ENCODE results near the gene CCR5AS.
A peak's percentile ranks its signal among the peaks of the same experiment; 100 is the strongest.

Gene CCR5AS

DNA sequence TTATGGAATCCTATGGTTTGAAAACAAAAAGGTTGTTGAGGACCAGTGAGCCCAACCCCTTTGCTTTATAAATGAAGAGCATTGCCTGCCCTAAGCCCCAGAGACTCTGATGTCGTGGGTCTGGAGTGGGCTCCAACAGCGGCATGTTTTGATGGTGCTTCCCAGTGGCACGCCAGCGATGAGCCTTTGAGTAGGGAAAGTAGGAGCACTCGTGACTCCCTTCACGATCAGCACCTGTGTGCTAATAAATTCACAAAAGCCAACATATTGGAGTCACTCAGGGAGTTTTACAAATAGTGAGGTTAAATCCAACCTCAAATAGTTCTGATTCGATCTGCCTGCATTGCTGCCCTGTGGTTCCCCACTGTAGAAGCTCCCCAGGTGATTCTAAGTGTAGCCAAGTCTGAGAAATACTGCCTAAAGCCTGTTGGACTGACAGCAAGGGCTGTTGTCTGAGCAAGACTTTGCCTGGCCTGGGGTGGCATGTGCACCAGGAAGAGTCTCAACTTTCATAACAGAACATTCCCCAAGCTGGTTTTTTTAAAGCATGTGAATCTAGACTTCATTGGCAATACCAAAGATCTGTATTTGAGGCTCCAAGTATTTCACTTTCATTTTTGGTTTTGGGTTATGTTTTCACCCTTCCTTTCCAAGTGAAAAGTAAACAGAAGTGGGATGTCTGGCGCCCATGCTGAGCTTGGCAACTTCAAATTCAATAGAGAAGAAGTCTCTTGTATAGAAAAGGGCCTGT is 26.2 kb downstream of the CCR5AS start:
- FAIRE-seq, result no peak
- no peak for DNase-seq (ENCODE audit: low spot score)

GRCh38 chr3:46378426-46378942 is 28.4 kb downstream of the CCR5AS start:
- no peak for FAIRE-seq
- DNase-seq (ENCODE audit: low spot score), result no peak

DNA sequence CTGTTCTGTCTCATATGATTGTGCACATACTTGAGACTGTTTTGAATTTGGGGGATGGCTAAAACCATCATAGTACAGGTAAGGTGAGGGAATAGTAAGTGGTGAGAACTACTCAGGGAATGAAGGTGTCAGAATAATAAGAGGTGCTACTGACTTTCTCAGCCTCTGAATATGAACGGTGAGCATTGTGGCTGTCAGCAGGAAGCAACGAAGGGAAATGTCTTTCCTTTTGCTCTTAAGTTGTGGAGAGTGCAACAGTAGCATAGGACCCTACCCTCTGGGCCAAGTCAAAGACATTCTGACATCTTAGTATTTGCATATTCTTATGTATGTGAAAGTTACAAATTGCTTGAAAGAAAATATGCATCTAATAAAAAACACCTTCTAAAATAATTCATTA is 31.1 kb downstream of the CCR5AS start:
- DNase-seq (ENCODE audit: low spot score), result no peak
- FAIRE-seq, result no peak

DNA sequence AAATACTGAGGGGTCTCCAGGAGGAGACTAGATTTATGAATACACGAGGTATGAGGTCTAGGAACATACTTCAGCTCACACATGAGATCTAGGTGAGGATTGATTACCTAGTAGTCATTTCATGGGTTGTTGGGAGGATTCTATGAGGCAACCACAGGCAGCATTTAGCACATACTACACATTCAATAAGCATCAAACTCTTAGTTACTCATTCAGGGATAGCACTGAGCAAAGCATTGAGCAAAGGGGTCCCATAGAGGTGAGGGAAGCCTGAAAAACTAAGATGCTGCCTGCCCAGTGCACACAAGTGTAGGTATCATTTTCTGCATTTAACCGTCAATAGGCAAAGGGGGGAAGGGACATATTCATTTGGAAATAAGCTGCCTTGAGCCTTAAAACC is 31.6 kb downstream of the CCR5AS start:
- DNase-seq (ENCODE audit: low spot score) (no peak), FAIRE-seq (no peak)

DNA sequence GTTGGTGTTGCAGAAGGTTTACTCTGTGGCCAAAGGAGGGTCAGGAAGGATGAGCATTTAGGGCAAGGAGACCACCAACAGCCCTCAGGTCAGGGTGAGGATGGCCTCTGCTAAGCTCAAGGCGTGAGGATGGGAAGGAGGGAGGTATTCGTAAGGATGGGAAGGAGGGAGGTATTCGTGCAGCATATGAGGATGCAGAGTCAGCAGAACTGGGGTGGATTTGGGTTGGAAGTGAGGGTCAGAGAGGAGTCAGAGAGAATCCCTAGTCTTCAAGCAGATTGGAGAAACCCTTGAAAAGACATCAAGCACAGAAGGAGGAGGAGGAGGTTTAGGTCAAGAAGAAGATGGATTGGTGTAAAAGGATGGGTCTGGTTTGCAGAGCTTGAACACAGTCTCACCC is 32.1 kb downstream of the CCR5AS start:
- DNase-seq (ENCODE audit: low spot score), result no peak
- no peak for FAIRE-seq

- DNase-seq (ENCODE audit: low spot score) (no peak), FAIRE-seq (no peak)
These were observed 34.1 kb downstream of the CCR5AS start for GRCh38 chr3:46372492-46373359.

- FAIRE-seq (no peak), DNase-seq (ENCODE audit: low spot score) (no peak)
These were observed 35.1 kb downstream of the CCR5AS start for GRCh38 chr3:46371519-46372340.

GRCh38 chr3:46370839-46371518 is 35.9 kb downstream of the CCR5AS start, which contains the start of gene CCR5:
CCR5 (plus strand) TSS chr3:46370946; CDS start chr3:46372903, 1,957 bp downstream.
- FAIRE-seq, result no peak
- DNase-seq (ENCODE audit: low spot score), result no peak

DNA sequence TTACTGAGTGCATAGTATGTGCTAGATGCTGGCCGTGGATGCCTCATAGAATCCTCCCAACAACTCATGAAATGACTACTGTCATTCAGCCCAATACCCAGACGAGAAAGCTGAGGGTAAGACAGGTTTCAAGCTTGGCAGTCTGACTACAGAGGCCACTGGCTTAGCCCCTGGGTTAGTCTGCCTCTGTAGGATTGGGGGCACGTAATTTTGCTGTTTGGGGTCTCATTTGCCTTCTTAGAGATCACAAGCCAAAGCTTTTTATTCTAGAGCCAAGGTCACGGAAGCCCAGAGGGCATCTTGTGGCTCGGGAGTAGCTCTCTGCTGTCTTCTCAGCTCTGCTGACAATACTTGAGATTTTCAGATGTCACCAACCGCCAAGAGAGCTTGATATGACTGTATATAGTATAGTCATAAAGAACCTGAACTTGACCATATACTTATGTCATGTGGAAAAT is 37.2 kb downstream of the CCR5AS start:
- DNase-seq (ENCODE audit: low spot score) (no peak), FAIRE-seq (no peak)

DNA sequence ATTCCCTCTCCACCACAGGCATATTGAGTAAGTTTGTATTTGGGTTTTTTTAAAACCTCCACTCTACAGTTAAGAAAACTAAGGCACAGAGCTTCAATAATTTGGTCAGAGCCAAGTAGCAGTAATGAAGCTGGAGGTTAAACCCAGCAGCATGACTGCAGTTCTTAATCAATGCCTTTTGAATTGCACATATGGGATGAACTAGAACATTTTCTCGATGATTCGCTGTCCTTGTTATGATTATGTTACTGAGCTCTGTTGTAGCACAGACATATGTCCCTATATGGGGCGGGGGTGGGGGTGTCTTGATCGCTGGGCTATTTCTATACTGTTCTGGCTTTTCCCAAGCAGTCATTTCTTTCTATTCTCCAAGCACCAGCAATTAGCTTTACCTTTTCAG is 37.7 kb downstream of the CCR5AS start:
- DNase-seq (ENCODE audit: low spot score) (no peak), FAIRE-seq (no peak)

GRCh38 chr3:46368569-46368968 is 38.3 kb downstream of the CCR5AS start:
- DNase-seq (ENCODE audit: low spot score) (no peak), FAIRE-seq (no peak)

DNA sequence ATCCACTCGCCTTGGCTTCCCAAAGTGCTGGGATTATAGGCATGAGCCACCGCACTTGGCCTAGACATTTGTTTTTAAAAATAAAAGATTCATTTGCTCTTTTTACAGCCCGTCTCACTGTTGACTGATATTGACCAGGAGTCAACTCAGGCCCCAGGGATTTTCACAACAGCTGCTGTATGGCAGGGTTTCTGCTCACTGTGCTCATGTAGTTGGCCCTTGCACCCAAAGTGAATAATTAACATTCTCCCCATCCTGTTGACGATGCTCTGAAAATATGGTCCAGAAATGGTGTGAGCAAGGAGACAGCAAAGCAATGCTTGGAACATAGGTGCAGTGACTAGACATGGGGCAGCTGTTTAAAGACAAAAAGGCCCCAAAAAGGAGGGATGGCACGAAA is 39.1 kb downstream of the CCR5AS start:
- FAIRE-seq (no peak), DNase-seq (ENCODE audit: low spot score) (no peak)

- FAIRE-seq, result no peak
- DNase-seq (ENCODE audit: low spot score), result no peak
These were observed 40.9 kb downstream of the CCR5AS start for GRCh38 chr3:46365737-46366524.

DNA sequence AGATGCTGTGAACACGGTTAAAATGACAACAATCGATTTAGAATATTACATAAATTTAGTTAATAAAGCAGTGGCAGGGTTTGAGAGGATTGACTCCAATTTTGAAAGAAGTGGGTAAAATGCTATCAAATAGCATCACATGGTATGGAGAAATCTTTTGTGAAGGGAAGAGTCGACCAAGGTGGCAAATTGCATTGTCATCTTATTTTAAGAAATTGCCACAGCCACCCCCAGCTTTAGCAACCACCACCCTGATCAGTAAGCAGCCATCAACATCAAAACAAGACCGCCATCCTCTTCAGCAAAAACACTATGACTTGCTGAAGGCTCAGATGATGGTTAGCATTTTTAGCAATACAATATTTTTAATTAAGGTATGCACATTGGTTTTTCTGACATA is 41.8 kb downstream of the CCR5AS start:
- FAIRE-seq (no peak), DNase-seq (ENCODE audit: low spot score) (no peak)

DNA sequence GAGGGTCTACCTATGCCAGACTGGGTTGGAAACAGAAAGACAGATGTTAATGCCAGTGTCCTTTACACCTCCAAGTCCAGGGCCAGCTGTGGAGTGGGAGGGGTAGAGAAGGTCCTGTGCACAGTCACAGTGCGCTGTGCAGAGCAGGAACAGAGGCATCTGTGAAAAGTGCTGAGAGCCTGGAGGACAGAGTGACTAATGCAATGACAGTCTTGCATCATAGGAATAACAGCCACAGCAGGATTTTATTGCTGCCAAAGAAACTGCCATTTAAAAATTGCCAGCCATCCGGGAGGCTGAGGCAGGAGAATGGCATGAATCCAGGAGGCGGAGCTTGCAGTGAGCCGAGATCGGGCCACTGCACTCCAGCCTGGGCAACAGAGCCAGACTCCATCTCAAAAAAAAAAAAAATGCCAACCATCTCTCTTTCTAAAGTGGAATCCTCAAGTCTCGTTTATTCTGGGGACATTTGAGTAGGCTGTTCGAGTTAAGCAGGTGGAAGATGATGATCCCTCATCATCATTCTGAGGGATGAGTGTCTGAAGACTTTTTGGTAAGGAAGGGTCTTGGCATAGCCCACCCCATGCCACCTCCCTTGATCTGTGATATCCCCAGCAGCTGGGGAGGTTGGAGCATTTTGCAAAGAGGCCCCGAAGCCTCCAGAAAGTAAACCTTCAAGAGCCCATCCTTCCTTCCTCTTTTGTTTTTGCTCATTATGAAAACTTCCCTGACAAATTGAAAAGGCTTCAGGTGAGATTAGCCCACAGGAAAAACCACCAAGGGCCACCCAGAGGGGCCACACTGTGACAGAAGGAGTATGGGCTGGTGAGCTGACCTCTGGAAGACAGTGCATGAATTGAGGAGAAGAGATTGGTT is 45.2 kb downstream of the CCR5AS start:
- FAIRE-seq, result no peak
- peak; percentile 29 for DNase-seq (ENCODE audit: low spot score)

DNA sequence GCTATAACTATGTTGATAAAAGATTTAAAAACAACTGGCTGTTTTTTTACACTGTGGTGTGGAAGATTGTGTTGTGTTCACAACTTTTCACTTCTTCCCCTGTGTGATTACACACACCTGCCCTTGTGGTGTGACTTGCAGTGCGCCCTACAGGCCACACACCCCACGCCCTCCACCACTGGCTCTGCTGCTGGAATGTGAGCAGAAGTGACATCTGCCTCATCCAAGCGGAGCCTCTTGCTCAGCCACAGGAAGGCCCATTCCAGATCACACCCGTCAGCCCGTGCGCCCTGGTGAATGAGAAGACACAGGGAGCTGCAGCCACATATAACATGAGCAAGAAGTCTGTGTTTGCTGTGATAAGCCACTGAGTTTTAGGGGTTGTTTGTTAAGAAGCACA is 46.0 kb downstream of the CCR5AS start:
- FAIRE-seq (no peak), DNase-seq (ENCODE audit: low spot score) (no peak)

DNA sequence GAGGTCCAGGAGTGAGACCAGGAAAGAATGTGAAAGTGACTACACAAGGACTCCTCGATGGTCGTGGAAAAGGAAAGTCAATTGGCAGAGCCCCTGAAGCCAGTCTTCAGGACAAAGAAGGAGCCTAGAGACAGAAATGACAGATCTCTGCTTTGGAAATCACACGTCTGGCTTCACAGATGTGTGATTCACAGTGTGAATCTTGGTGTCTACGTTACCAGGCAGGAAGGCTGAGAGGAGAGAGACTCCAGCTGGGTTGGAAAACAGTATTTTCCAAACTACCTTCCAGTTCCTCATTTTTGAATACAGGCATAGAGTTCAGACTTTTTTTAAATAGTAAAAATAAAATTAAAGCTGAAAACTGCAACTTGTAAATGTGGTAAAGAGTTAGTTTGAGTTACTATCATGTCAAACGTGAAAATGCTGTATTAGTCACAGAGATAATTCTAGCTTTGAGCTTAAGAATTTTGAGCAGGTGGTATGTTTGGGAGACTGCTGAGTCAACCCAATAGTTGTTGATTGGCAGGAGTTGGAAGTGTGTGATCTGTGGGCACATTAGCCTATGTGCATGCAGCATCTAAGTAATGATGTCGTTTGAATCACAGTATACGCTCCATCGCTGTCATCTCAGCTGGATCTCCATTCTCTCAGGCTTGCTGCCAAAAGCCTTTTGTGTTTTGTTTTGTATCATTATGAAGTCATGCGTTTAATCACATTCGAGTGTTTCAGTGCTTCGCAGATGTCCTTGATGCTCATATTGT is 47.0 kb downstream of the CCR5AS start:
- peak; percentile 11 for DNase-seq (ENCODE audit: low spot score)

GRCh38 chr3:46358466-46358865 is 48.4 kb downstream of the CCR5AS start:
- FAIRE-seq (no peak), DNase-seq (ENCODE audit: low spot score) (no peak)

More for the DNA sequence above, 47.0 kb downstream of the CCR5AS start:
- no peak for FAIRE-seq
